Mononuclear cell (primary cell): ENCODE measurements around the gene RFX1. TPM values are rescaled to one million over a fixed set of nuclear protein-coding genes. Genes with fewer than 3 reads are reported as not detected.
A peak's percentile ranks its signal among the peaks of the same experiment; 100 is the strongest.
"Not testable (repeated sequence)": the region's sequence is repeated elsewhere in the genome, so short reads cannot be mapped to it uniquely, and the experiment has no call there.

Experiments used
- H3K27me3 ChIP-seq: 2 replicates; pipeline ENCODE4 v1.6.0; 2011; ENCODE audit warnings: low read length, control low read depth; ENCODE audit not compliant: insufficient read depth
- H3K4me1 ChIP-seq: 2 replicates; pipeline ENCODE4 v1.5.1; 2011; ENCODE audit warnings: mild to moderate bottlenecking, low read length, control low read depth; ENCODE audit not compliant: insufficient read depth
- H3K4me3 ChIP-seq: 2 replicates; pipeline ENCODE4 v1.5.1; 2011; ENCODE audit warnings: mild to moderate bottlenecking, low read length, moderate library complexity
- H3K9me3 ChIP-seq: 2 replicates; pipeline ENCODE4 v1.5.1; 2011; ENCODE audit warnings: low read depth, mild to moderate bottlenecking, control low read depth, low read length
- total RNA-seq: library from RNA; depleted of rRNA; stranded (reverse); fragments of >200 nt; gene quantifications from one replicate; pipeline ENCODE4 v1.2.3, GENCODE V29; 2012

The RFX1 gene
- total RNA-seq, 1 donor: 2.5 TPM

DNA sequence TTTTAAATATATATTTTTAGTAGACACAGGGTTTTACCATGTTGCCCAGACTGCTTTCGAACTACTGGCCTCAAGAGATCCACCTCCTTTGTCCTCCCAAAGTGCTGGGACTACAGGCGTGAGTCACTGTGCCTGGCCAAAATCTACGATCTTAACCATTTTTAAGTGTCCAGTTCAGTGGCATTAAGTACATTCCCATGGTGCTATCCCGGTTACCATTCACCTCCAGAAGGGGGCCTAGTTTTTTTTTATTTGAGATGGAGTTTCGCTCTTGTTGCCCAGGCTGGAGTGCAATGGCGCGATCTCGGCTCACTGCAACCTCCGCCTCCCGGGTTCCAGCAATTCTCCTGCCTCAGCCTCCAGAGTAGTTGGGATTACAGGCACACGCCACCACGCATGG, 29.0 kb upstream of the RFX1 start:
- H3K27me3 ChIP-seq, H3K9me3 ChIP-seq, H3K4me3 ChIP-seq: not testable (repeated sequence)
- H3K4me1 ChIP-seq: peaks cover 22% of the 10 kb centered on the region

DNA sequence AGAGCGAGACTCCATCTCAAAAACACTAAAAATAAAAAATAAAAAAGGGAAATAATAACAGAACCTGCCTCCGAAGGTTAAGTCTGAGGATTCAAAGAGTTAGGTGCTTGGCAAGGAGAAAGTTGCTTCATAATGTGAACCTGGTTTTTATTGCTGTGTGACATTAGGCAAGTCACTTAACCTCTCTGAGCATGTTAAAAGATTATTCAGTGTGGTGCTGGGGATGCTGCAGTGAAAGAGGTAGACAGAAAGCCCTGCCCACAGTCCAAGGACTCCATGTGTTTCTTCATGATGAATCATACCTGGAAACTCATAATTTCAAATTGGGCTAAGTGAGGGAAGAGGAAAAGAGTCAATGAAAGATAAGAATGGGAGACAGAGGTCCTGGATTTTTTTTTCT, 27.8 kb upstream of the RFX1 start:
- no peak overlapping the region for H3K4me3 ChIP-seq
- H3K27me3 ChIP-seq: no peaks in the 10 kb centered on the region
- peaks cover 22% of the 10 kb centered on the region for H3K4me1 ChIP-seq
- no peaks in the 10 kb centered on the region for H3K9me3 ChIP-seq

GRCh38 chr19:14031719-14032480, 25.8 kb upstream of the RFX1 start, which contains the start of gene IL27RA:
IL27RA (plus strand) TSS chr19:14031762; CDS start chr19:14031873, 111 bp downstream.
- H3K27me3 ChIP-seq: no peaks in the 10 kb centered on the region
- H3K9me3 ChIP-seq: no peaks in the 10 kb centered on the region
- peaks cover 22% of the 10 kb centered on the region for H3K4me1 ChIP-seq
- H3K4me3 ChIP-seq: peak within 1 kb of the TSS; percentile 88

DNA sequence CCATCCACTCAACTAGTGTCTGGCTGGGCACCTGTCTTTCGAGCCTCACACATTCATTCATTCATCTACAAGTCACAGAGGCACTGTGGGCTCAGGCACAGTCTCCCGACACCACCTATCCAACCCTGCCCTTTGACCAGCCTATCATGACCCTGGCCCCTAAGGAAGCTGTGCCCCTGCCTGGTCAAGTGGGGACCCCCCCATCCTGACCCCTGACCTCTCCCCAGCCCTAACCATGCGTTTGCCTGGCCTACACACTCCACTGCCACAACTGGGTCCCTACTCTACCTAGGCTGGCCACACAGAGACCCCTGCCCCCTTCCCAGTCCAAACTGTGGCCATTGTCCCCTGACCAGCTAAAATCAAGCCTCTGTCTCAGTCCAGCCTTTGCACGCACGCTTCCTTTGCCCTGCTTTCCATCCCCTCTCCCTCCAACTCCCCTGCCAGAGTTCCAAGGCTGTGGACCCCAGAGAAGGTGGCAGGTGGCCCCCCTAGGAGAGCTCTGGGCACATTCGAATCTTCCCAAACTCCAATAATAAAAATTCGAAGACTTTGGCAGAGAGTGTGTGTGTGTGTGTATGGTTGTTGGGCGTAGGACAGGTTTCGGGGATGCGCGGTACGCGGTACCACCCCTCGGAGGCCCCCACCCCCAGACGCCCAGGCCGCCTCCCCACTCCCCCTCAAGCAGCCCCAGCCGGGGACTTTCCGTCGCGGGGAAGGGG, 25.0 kb upstream of the RFX1 start:
- Histone ChIP-seq H3K4me1 (peaks cover 29% of the 10 kb centered on the region), H3K9me3 (no peaks in the 10 kb centered on the region), H3K4me3 (peak overlapping the region; percentile 88), H3K27me3 (no peaks in the 10 kb centered on the region)

- Histone ChIP-seq H3K9me3 (no peaks in the 10 kb centered on the region), H3K4me1 (peaks cover 51% of the 10 kb centered on the region), H3K4me3 (no peak overlapping the region), H3K27me3 (no peaks in the 10 kb centered on the region)
Observed at GRCh38 chr19:14028901-14029300, 22.8 kb upstream of the RFX1 start.

- Histone ChIP-seq H3K4me1 (peaks cover 59% of the 10 kb centered on the region), H3K4me3 (no peak within 1 kb of the TSS), H3K9me3 (no peaks in the 10 kb centered on the region), H3K27me3 (no peaks in the 10 kb centered on the region)
Observed at GRCh38 chr19:14027856-14028450, 21.8 kb upstream of the RFX1 start, which contains the start of gene RLN3. RLN3 (plus strand) TSS chr19:14028148; CDS start chr19:14028205, 57 bp downstream.

- H3K4me1 ChIP-seq: peaks cover 49% of the 10 kb centered on the region
- H3K9me3 ChIP-seq, H3K27me3 ChIP-seq, H3K4me3 ChIP-seq: not testable (repeated sequence)
Observed at GRCh38 chr19:14026652-14027192, 20.6 kb upstream of the RFX1 start.

- Histone ChIP-seq H3K4me1 (peaks cover 48% of the 10 kb centered on the region), H3K9me3 (no peaks in the 10 kb centered on the region), H3K27me3 (no peaks in the 10 kb centered on the region), H3K4me3 (no peak overlapping the region)
Observed at GRCh38 chr19:14023404-14024235, 17.5 kb upstream of the RFX1 start.

DNA sequence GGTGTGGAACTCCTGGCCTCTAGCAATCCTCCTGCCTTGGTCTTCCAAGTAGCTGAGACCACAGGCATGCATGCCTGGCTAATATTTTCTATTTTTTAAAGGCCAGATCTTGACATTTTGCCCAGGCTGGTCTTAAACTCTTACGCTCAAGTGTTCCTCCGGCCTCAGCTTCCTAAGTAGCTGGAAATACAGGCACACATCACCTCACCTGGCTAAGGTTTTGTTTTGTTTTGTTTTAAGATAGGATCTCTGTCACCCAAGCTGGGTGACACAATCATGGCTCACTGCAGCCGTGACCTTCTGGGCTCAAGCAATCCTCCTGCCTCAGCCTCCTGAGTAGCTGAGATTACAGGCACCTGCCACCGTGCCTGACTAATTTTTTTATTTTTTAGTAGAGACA, 16.3 kb upstream of the RFX1 start:
- Histone ChIP-seq H3K27me3 (no peaks in the 10 kb centered on the region), H3K4me1 (peaks cover 60% of the 10 kb centered on the region), H3K9me3 (no peaks in the 10 kb centered on the region), H3K4me3 (no peak overlapping the region)

GRCh38 chr19:14021474-14021873, 15.4 kb upstream of the RFX1 start:
- peaks cover 64% of the 10 kb centered on the region for H3K4me1 ChIP-seq
- no peaks in the 10 kb centered on the region for H3K9me3 ChIP-seq

GRCh38 chr19:14019739-14020138, 13.6 kb upstream of the RFX1 start:
- H3K27me3 ChIP-seq, H3K4me3 ChIP-seq, H3K9me3 ChIP-seq: not testable (repeated sequence)
- H3K4me1 ChIP-seq: peaks cover 59% of the 10 kb centered on the region

More at GRCh38 chr19:14021474-14021873, 15.4 kb upstream of the RFX1 start:
- H3K27me3 ChIP-seq: no peaks in the 10 kb centered on the region
- H3K4me3 ChIP-seq: no peak overlapping the region

DNA sequence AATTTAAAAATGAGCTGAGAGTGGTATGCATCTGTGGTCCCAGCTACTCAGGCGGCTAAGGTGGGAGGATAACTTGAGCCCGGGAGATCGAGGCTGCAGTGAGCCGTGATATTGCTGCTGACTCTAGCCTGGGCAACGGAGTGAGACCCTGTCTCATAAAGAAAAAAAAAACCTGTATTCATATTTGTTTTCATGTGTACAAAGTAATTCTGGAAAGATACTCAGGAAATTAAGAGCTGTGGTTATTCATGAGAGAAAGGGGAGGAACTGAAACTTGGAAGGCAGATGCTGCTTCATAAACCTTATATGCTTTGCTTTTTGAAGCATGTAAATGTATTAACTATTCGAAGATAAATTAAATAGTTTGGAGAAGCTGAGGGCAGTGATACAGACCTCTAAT, 13.0 kb upstream of the RFX1 start:
- H3K4me1 ChIP-seq: peaks cover 56% of the 10 kb centered on the region
- H3K27me3 ChIP-seq: no peaks in the 10 kb centered on the region
- H3K9me3 ChIP-seq: no peaks in the 10 kb centered on the region
- H3K4me3 ChIP-seq: no peak overlapping the region

DNA sequence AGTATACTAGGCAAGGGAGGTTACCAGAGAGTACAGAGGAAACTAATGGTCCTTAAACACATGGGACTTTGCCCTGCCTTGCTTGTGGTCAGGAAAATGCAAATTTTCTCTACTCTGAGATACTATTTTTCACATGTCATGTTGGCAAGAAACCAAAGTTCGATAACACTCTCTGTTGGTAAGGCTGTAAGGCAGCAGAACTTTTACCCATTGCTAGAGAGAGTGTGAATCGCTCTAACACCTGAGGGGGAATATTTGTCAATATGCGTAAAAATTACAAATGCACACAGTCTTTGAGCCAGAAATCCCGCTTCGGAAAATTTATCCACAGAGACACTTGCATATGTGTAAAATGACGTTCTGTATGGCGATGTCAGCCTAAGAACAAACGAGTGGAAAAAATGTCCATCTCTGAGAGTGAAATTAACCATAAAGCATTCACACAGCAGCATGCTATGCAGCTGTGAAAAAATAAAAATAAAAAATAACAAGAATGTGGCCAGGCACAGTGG, 9.5 kb upstream of the RFX1 start:
- Histone ChIP-seq H3K9me3 (no peaks in the 10 kb centered on the region), H3K4me1 (peaks cover 43% of the 10 kb centered on the region), H3K27me3 (no peaks in the 10 kb centered on the region), H3K4me3 (no peak overlapping the region)

DNA sequence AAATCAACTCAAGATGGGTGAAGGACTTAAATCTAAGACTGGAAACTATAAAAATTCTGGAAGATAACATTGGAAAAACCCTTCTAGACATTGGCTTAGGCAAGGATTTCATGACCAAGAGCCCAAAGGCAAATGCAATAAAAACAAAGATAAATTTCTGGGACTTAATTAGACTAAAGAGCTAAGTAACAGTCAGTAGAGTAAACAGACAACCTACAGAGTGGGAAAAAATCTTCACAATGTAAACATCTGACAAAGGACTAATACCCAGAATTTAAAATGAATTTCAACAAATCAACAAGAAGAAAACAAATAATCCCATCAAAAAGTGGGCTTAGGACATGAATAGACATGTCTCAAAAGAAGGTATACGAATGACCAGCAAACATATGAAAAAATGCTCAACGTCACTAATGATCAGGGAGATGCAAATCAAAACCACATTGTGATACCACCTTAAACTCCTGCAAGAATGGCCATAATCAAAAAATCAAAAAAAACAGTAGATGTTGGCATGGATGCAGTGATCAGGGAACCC, 6.3 kb upstream of the RFX1 start:
- H3K9me3 ChIP-seq: no peaks in the 10 kb centered on the region
- no peak overlapping the region for H3K4me3 ChIP-seq
- no peaks in the 10 kb centered on the region for H3K27me3 ChIP-seq
- peaks cover 23% of the 10 kb centered on the region for H3K4me1 ChIP-seq
